HG02852 (cell line): Measurements from ENCODE around the gene FNDC4.
"Not testable (repeated sequence)": the region's sequence is repeated elsewhere in the genome, so short reads cannot be mapped to it uniquely, and the experiment has no call there.

Source experiments
- ATAC-seq: cut with Tn5 transposase; IDR thresholded peaks from one replicate; pipeline ENCODE4 v1.9.1; 2021; ENCODE audit warnings: mild to moderate bottlenecking, moderate library complexity; ENCODE audit not compliant: unreplicated experiment

The FNDC4 gene, protein sequence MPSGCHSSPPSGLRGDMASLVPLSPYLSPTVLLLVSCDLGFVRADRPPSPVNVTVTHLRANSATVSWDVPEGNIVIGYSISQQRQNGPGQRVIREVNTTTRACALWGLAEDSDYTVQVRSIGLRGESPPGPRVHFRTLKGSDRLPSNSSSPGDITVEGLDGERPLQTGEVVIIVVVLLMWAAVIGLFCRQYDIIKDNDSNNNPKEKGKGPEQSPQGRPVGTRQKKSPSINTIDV

DNA sequence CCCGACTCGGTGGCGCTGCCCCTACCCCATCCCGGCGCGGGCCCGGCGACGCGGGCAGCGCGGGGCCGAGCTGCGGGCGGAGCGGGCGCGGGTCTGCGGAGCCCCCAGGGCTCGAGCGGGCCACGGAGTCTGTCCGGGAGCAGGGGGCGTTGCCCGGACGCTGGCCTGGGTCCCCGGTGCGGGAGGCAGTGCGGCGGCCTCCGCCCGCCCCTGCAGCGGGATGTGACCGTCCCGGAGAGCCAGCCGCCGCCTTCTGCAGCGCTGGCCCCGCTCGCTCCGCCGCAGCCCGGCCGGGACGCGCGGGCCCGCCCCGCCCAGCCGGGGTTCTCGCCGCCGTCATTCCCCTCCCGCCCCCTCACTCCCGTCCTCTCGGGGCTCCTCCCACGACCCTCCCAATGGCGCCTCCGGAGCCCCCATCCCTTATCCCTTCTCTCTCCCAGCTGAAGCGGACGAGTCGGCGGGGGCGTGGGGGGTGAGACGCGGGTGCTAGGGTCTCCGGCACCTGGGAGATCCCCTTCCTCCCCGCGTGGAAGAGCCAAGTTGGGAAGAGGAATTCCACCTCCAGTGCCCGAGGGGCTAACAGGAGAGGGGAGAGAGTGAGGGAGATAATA, at the start of gene FNDC4:
FNDC4 (minus strand) TSS at position 257 of the 611 bp plus-strand sequence. CDS start 521 bp downstream, outside the sequence.
- ATAC-seq, result no peak

DNA sequence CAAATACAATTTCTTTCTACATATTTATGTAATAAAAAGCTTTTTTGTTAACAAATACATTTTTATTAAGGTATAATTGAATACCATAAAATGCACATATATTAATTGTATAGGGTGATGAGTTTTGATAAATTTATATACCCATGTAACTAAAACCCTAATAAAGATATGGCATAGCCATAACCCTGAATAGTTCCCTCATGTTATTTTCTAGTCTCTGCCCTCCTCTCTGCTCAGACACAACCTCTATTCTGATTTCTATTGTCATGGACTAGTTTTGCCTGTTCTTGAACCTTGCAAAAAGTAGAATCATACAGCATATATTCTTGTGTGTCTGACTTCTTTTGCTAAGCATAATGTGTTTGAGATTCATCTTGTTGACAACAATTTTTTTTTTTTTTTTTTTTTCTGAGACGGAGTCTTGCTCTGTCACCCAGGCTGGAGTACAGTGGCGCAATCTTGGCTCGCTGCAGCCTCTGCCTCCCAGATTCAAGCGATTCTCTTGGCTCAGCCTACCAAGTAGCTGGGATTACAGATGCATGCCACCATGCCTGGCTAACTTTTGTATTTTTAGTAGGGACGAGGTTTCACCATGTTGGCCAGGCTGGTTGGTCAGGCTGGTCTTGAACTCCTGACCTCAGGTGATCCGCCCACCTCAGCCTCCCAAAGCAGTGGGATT, 49.3 kb upstream of the FNDC4 start:
- no peak for ATAC-seq

DNA sequence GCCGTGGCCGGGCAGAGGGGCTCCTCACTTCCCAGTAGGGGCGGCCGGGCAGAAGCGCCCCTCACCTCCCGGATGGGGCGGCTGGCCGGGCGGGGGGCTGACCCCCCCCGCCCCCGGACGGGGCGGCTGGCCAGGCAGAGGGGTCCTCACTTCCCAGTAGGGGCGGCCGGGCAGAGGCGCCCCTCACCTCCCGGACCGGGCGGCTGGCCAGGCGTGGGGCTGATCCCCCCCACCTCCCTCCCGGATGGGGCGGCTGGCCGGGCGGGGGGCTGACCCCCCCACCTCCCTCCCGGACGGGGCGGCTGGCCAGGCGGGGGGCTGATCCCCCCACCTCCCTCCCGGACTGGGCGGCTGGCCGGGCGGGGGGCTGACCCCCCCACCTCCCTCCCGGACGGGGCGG, 44.6 kb upstream of the FNDC4 start:
- not testable (repeated sequence) for ATAC-seq

DNA sequence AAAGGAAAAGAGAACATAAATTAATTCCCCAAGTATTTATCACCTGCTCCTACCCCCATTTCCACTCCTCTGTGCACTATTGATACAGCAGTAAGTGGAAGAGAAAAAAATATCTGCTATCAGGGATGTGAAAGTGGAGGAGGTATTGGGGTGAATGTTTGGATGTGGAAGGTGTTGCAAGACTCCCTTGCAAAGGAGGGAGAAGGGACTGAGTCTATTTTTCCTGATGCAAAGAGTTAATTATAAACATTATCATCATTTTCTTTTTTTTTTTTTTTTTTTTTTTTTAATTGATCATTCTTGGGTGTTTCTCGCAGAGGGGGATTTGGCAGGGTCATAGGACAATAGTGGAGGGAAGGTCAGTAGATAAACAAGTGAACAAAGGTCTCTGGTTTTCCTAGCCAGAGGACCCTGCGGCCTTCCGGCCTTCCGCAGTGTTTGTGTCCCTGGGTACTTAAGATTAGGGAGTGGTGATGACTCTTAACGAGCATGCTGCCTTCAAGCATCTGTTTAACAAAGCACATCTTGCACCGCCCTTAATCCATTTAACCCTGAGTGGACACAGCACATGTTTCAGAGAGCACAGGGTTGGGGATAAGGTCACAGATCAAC, 43.9 kb upstream of the FNDC4 start:
- not testable (repeated sequence) for ATAC-seq

DNA sequence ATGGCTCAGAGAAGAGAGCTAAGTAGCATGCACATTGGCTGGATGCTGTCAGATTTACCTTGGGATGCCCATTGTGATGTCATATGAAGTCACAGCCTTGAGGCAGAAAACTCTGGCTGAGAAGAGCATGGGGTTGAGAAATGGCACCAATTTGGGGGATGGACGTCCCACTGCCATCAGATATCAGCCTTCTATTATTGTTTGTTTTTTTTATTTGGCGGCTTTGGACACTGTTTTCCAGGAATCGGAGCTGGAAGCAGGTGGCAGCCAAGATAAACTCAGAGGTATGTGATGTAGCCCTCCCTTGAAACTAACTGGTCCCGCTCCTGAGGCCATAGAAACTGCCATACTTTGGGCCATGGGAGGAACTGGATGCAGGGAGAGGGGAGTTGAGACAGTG, 42.3 kb upstream of the FNDC4 start:
- no peak for ATAC-seq

DNA sequence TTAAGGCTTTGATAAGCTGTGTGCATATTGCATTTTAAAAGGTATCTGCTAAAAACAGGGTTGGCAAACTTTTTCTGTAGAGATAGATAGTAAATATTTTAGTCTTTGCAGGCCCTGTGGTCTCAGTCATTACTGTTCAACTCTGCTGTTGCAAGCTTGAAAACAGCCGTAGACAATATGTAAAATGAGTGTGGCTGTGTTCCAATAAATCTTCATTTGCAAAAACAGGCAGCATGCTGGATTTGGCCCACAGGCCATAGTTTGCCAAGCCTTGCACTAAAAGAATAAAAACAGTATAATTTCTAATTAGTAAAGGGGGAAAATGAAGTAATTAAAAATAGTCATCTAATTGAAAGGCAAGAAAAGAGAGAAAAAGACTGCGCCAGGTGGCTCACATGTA, 37.0 kb upstream of the FNDC4 start:
- ATAC-seq, result no peak

DNA sequence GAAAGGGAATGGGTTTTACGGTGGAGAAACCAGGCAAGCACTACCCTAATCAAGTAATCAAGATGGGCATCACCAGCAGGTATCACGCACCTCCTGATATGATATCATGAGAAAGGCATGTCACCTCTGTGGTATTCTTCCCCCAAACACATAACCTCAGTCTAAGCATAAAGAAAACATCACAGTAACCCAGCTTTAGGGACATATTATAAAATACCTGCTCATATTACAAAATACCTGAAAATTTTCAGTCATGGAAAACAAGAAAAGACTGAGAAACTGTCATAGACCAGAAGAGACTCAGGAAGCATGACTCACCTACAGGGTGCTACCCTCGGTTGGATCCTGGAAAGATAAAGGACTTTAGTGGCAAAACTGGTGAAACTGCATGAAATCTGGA, 32.2 kb upstream of the FNDC4 start:
- no peak for ATAC-seq

DNA sequence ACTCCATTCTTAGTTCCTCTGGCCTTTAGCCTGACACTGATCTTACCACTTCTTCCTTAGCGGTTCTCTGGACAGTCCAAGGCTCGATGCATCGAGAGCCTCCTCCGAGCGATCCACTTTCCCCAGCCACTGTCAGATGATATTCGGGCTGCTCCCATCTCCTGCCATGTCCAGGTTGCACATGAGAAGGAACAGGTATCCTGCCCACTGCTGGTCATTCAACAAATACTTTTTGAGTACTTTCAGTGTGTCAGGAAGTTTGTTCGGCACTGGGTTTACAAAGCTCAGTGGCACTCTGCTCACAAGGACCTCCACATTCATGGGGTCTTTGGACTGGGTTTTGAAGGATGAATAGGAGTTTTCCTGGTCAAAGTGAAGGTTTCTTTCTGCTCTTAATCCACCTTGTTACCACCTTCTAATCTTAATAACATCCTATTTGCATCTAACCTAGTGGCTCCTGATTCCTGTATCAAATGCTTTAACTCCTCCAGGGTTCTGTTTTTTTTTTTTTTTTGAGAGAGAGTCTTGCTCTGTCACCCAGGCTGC, 27.5 kb upstream of the FNDC4 start:
- no peak for ATAC-seq

DNA sequence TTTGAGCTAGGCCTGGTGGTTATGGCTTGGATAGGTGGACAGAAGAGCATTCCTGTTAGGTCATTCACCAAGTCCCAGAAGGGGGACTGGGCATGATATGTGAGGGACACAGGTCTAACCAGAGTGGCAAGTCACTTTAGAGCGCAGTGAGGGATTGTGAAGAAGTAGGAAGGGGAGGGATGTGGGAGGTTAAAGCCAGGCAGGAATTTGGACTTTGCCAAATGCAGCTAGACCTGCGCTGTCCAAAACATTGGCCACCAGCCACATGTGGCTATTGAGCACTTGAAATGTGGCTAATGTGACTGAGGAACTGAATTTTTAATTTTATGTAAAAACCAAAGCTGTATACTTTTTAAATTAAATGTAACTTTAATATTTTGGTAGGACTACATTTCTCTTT, 25.3 kb upstream of the FNDC4 start:
- no peak for ATAC-seq

DNA sequence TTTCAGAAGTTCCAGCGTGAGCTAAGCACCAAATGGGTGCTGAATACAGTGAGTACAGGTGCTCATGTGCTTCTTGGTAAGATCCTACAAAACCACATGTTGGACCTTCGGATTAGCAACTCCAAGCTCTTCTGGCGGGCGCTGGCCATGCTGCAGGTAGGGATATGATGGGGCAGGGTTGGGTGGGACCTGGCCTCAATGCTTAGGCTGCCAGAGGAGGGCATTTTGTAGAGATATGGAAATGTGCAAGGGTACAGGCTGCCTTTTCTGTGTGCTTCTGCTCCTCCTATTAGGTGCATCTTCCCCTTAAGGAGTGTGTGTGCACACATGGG, 23.7 kb upstream of the FNDC4 start:
- ATAC-seq, result no peak

DNA sequence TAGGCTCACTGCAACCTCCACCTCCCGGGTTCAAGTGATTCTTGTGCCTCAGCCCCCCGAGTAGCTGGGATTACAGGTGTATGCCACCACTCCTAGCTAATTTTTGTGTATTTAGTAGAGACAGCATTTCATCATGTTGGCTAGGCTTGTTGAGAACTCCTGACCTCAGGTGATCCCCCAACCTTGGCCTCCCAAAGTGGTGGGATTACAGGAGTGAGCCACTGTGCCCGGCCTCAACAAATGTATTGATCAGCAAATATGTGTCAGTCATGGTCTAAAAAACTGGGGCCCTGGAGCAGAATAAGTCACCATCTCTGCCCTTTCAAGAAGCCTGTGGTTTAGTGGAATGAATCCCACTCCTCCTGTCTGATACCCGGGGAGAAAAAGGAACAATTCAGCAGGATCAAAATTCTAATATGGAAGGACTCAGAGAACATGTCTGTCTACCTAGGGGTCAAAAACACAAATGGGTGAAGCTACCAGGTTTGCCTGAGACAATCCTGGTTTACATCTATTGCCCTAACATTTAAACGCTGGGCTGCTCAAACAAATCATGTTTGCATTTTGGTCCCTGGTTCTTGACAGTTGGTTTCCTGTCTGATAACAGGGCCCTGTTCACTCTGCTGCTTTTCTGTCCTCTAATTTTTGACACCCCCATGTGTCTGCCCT, 23.2 kb upstream of the FNDC4 start:
- no peak for ATAC-seq

DNA sequence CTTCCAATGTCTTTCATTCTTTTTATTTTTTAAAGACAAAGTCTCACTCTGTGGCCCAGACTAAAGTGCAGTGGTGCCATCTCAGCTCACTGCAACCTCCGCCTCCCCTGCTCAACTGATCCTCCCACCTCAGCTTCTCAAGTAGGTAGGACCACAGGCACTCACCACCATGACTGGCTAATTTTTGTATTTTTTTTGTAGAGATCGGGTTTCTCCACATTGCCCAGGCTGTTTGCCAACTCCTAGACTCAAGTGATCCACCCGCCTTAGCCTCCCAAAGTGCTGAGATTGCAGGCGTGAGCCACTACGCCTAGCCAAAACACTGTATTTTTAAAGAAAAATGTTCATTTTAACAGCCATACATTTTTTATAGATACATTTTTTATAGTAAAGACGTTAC, 14.3 kb upstream of the FNDC4 start:
- ATAC-seq, result no peak

DNA sequence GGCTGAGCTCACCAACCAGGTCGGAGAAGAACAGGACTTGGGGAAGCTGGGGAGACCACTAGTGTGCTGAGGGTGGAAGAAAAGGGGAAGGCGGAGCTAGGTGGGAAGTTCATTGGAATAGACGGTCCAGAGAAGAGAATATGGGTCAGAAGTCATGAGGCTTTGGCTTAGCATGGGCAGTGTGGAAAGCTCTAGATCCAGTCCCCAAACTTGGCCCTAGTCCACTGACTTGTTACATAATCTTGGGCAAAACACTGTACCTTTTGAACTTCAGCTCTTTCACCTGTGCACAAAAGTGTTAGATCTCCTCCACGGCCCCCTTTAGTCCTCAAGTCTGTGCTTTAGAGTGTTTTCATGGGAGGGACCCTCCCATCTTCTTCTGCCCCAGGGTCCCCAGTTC, 12.3 kb upstream of the FNDC4 start:
- no peak for ATAC-seq

DNA sequence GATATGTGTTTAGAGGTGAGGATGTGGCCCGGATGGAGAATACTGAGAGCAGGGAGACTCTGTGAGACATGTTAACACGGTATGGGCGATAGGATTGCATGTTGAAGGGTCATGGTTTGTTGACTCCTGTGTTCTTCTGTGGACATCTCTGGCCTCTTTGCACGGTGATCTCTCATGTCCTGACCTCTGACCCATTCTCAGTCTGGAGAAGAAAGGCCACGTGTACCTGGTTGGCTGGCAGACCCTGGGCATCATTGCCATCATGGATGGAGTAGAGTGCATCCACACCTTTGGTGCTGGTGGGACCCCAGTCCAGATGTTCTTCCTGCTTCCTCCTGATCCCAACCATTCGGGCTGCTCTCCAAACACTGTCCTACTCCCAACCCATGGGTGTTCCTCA, 11.6 kb upstream of the FNDC4 start:
- no peak for ATAC-seq

DNA sequence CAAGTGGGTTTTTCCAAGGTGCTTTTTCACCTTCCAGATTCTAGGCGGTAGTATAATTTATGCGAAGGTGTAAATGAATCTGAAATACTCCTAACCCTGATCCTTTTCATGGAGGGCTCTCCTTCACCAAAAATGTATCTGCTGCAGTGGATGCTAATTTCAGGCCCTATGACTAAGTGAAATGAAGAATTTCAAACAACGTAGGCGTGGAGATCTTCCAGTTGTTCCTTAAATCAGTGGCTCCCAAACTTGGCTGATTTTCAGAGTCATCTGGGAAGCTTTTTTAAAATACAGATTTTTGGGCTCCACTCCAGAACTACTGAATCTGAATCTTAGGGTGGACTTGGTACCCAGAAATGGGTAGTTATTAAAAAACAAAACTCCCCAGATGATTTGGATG, 7.1 kb upstream of the FNDC4 start:
- ATAC-seq, result no peak

DNA sequence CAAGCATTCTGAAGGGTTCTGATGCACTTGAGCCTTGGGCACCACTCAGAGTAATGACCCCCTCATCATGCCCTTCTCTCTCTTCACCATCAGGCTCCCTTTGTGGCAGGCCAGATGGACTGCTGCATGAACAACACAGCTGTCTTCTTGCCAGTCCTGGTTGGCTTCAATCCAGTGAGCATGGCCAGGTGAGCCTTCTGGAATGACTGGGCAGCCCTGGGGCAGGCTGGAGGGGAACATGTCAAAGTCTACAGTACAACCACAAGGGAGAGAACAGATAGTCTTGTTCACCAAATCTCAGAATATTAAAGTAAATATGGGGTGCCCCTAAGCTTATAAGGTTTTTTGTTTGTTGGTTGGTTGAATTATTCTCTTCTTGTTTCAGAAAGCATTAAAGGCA, 6.0 kb upstream of the FNDC4 start:
- ATAC-seq, result no peak

DNA sequence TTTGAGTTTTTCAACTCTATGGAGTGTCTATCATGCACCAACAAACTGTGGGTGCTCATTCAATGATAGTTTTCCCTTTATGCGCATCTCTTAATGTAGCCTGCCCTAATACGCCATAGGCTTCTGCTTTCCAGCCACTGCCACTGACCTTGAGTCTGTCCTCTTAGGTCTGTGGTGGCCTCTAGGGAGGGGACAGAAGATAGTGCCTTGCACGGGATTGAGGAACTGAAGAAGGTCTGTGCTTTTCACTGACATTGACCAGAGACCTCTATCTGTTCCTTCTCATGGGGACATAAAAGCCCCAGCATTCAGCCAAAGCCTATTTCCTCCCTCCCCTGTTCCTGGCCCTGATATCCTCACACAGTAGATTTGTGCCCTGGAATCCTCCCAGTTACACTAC, 4.0 kb upstream of the FNDC4 start:
- no peak for ATAC-seq

DNA sequence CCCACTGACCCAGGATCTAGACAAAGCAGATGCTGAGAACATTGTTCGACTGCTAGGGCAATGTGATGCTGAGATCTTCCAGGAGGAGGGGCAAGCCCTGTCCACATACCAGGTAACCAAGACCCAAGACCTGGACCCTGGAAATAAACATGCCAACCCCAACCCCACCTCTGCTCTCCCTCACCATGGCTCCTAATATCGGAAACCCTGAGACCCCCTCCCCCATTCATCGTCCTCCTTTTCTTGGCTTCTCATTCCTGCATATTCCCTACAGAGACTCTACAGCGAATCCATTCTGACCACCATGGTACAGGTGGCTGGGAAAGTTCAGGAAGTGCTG, 2.3 kb upstream of the FNDC4 start:
- no peak for ATAC-seq

DNA sequence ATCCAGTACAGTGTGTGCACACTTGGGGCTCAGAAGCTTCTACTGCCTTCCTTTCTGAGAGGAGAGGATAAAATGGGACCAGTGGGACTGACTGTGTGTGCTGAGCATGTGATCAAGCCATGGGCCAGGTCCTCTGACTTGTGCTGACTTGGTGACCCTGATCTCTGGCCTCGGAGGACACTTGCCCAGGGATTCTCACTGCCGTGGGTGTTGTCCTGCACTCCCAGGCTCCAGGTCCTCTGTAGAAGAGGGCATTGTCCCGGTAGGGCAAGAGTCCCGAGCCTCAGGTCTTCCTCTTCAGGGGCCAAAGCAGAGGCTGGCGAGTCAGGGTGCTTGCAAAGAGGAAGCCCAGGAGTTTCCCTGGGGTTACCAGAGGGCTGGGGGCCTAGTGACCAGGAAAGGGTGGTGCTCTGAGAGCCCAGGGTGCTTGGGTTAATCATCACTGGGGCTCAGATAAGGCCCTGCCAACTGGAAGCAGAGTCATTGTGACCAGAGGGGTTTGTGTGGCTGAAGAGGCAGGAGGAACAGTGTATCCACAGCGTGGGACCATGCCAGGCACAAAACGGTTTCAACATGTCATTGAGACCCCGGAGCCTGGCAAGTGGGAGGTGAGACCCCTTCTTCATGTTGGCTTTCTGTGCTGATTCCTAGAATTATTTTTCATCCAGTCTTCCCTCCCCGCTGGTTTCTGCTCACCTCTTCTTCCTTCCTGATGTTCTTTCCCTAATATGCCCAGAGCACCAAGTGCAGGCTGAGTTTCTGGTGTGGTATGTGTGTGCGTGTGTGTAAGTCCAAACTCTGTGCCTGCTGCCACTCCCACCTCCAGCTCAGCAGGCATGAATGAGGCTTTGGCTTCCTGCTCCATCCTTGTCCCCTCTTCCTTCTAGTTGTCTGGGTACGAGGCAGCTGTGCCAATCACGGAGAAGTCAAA, 1.6 kb upstream of the FNDC4 start, which contains the start of gene GCKR:
GCKR (plus strand) TSS at position 483 of the 931 bp plus-strand sequence; CDS start at position 549, 66 bp downstream.
- no peak for ATAC-seq

DNA sequence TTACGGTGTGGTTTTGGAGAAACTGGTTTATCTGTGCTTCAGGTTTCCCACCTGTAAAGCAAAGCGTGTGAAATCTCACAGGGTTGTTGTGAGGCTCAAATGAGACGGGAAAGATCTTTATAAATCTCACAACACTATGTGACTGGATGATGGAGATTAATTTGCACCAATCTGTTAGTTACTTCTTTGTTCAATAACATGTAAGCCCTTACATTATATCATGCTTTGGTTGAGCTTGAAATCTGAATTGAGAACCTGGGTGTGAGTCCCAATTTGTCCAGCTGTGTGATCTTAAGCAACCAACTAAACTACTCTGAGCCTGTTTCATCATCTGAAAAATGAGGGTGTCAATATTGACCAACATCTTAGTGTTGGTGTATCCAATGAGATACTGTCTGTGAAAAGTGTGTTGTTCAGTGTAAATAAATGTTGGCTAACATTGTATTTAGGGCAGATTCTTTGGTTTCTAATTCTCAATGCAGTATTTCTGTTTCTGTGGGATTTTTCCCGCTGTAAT, 898 bp upstream of the FNDC4 start:
- ATAC-seq, result no peak
